Measurements from ENCODE around the gene BCL7C. TPM values are rescaled to one million over a fixed set of nuclear protein-coding genes. Genes with fewer than 3 reads are reported as not detected.

BCL7C gene
- total RNA-seq, 1 experiment from 2014 or later = 44.9 TPM

DNA sequence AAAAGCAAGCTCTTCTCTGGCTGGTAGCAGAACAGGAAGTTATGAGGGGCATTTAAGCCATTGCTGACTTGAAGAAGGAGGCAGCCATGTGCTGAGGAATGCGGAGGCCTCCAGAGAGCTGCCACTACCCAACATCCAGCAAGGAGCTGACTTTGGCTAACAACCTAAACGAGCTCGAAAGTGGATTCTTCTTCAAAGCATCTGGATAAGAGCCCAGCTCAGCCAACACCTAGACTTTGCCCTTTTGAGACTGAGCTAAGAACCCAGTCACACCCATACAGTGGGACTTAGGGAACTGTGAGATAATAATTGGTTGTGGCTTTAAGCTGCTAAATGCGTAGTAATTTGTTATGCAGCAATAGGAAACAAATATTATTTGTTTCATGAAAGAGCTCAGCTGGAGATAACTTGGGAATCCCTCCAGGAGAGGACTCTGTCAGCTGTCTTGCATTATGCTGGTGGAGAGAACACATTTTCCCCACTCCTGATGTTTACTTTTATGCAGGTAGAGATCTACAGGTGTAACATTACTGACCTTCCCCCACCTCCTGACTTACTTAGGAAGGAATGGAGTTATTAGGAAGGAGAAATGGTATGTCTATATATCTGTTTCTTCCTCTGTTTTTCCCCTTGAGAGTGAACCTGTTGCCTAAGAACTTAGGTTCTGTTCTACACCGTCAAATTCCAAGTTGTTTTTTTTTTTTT lies 54.2 kb downstream of the BCL7C start:
- H3K79me2 ChIP-seq (ENCODE audit: insufficient read depth, low read length) = no peaks in the 10 kb centered on the region
- intact Hi-C loops (cut with micrococcal nuclease) = loop anchor here (5.0 kb wide), 1 partner anchor 63 kb away; no protein-coding TSS in a partner anchor
- no peak overlapping the region for H2AFZ ChIP-seq (ENCODE audit: low read depth, low read length, poor library complexity, severe bottlenecking)
- H3K27ac ChIP-seq (ENCODE audit: low read depth, low read length) = no peak overlapping the region
- ChIA-PET POLR2A (no interaction called here), CTCF (interaction anchor here (1.2 kb wide), 1 partner anchor 25 kb away, joined by 3 read pairs; no protein-coding TSS in a partner anchor), RAD21 (ENCODE audit: low non-redundant PET in 1 of 2, low total read pairs in 2 of 2, uncharacterized antibody in 2 of 2, unreplicated experiment in 2 of 2) (no interaction called here)
- no peaks in the 10 kb centered on the region for H3K9me2 ChIP-seq (ENCODE audit: insufficient read depth)
- no peaks in the 10 kb centered on the region for H3K27me3 ChIP-seq (ENCODE audit: insufficient read depth, low read length)
- ATAC-seq (no peak), DNase-seq (ENCODE audit: low read depth, low spot score) (no peak)
- peaks cover 0 to 10% of the 10 kb centered on the region in 2 experiments; a peak in 1 of 4 replicates for H3K4me1 ChIP-seq (ENCODE audit: control insufficient read depth in 1 of 2, insufficient read depth in 2 of 2, low read length in 2 of 2)
- no TSS peak for BruUV-seq (replicated peaks)
- H3K9ac ChIP-seq (ENCODE audit: low read length) = no peak overlapping the region
- no peaks in the 10 kb centered on the region for H4K20me1 ChIP-seq (ENCODE audit: insufficient read depth)
- no peak overlapping the region for H3K4me2 ChIP-seq (ENCODE audit: low read length)
- TF ChIP-seq SP1 (IDR thresholded peaks at IDR 0.05; ENCODE audit: low read depth) (no peak), TCF7L2 (IDR thresholded peaks at IDR 0.05; ENCODE audit: borderline replicate concordance, extremely low read depth, insufficient read depth, insufficient read length) (no peak), SRF (IDR thresholded peaks at IDR 0.05; ENCODE audit: low read depth) (no peak), POLR2A (IDR thresholded peaks at IDR 0.05; ENCODE audit: borderline replicate concordance, extremely low read depth, insufficient read depth, insufficient read length) (no peak), ELF1 (IDR thresholded peaks at IDR 0.05; ENCODE audit: borderline replicate concordance, low read depth) (no peak), EZH2phosphoT487 (IDR thresholded peaks at IDR 0.05; ENCODE audit: borderline replicate concordance) (no peak)
- TF ChIP-seq, protein P1, sequence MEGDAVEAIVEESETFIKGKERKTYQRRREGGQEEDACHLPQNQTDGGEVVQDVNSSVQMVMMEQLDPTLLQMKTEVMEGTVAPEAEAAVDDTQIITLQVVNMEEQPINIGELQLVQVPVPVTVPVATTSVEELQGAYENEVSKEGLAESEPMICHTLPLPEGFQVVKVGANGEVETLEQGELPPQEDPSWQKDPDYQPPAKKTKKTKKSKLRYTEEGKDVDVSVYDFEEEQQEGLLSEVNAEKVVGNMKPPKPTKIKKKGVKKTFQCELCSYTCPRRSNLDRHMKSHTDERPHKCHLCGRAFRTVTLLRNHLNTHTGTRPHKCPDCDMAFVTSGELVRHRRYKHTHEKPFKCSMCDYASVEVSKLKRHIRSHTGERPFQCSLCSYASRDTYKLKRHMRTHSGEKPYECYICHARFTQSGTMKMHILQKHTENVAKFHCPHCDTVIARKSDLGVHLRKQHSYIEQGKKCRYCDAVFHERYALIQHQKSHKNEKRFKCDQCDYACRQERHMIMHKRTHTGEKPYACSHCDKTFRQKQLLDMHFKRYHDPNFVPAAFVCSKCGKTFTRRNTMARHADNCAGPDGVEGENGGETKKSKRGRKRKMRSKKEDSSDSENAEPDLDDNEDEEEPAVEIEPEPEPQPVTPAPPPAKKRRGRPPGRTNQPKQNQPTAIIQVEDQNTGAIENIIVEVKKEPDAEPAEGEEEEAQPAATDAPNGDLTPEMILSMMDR (IDR thresholded peaks at IDR 0.05 in 2 of 3, conservative IDR thresholded peaks at IDR 0.05 in 1 of 3; ENCODE audit: borderline replicate concordance in 1 of 3, insufficient read depth in 1 of 3, low read depth in 2 of 3, low read length in 2 of 3) = no peak
- TF ChIP-seq, protein P2, sequence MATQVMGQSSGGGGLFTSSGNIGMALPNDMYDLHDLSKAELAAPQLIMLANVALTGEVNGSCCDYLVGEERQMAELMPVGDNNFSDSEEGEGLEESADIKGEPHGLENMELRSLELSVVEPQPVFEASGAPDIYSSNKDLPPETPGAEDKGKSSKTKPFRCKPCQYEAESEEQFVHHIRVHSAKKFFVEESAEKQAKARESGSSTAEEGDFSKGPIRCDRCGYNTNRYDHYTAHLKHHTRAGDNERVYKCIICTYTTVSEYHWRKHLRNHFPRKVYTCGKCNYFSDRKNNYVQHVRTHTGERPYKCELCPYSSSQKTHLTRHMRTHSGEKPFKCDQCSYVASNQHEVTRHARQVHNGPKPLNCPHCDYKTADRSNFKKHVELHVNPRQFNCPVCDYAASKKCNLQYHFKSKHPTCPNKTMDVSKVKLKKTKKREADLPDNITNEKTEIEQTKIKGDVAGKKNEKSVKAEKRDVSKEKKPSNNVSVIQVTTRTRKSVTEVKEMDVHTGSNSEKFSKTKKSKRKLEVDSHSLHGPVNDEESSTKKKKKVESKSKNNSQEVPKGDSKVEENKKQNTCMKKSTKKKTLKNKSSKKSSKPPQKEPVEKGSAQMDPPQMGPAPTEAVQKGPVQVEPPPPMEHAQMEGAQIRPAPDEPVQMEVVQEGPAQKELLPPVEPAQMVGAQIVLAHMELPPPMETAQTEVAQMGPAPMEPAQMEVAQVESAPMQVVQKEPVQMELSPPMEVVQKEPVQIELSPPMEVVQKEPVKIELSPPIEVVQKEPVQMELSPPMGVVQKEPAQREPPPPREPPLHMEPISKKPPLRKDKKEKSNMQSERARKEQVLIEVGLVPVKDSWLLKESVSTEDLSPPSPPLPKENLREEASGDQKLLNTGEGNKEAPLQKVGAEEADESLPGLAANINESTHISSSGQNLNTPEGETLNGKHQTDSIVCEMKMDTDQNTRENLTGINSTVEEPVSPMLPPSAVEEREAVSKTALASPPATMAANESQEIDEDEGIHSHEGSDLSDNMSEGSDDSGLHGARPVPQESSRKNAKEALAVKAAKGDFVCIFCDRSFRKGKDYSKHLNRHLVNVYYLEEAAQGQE (IDR thresholded peaks at IDR 0.05; ENCODE audit: low read depth) = no peak
- H3K9me3 ChIP-seq (ENCODE audit: control insufficient read depth in 1 of 2, insufficient read depth in 1 of 2, low read depth in 1 of 2, low read length in 2 of 2) = no peaks in the 10 kb centered on the region
- H3K4me3 ChIP-seq (replicated peaks in 1 of 2; ENCODE audit: low read depth in 1 of 2, low read length in 2 of 2) = no peak overlapping the region
- no peaks in the 10 kb centered on the region for H3K36me3 ChIP-seq (ENCODE audit: control insufficient read depth in 1 of 2, insufficient read depth in 2 of 2, low read length in 2 of 2)

All from HCT116 (cell line).